ENCODE data around the gene BRD3OS. TPM values are rescaled to one million over a fixed set of nuclear protein-coding genes. Genes with fewer than 3 reads are reported as not detected.
"Not testable (repeated sequence)": the region's sequence is repeated elsewhere in the genome, so short reads cannot be mapped to it uniquely, and the experiment has no call there.

BRD3OS gene
- total RNA-seq, 1 experiment from 2014 or later: 13.6 TPM

DNA sequence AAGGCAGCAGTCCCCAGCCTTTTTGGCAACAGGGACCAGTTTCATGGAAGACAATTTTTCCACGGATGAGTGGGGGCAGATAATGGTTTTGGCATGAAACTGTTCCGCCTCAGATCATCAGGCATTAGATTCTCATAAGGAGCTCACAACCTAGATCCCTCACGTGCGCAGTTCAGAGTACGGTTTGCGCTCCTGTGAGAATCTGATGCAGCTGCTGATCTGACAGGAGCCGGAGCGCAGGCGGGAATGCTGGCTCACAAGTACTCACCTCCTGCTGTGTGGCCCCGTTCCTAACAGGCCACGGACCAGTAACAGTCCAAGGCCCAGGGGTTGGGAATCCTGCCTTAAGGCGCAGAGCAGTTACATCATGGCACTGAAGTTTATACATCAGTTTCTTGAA, 45.9 kb downstream of the BRD3OS start:
- H3F3A ChIP-seq (ENCODE audit: low read length, unreplicated experiment): no peaks in the 10 kb centered on the region
- H3K27ac ChIP-seq (ENCODE audit: low read length): no peak overlapping the region
- no TSS peak for BruUV-seq (replicated peaks)
- POLR2A ChIA-PET (ENCODE audit: unreplicated experiment): no interaction called here
- no peaks in the 10 kb centered on the region for H3K36me3 ChIP-seq (ENCODE audit: low read depth, low read length)
- no peak overlapping the region for H3K4me3 ChIP-seq (ENCODE audit: low read length)
- DNase-seq (no peak), ATAC-seq (no peak)
- no peak for TF ChIP-seq CTCF (conservative IDR thresholded peaks at IDR 0.05; ENCODE audit: low read depth, low read length)
- TF ChIP-seq EZH2 (IDR thresholded peaks at IDR 0.05; ENCODE audit: low read length, unreplicated experiment): no peak
- no peak for TF ChIP-seq EZH2phosphoT487 (IDR thresholded peaks at IDR 0.05; ENCODE audit: borderline replicate concordance, low read length)
- no peaks in the 10 kb centered on the region for H4K20me1 ChIP-seq (ENCODE audit: low read length)
- H3K4me1 ChIP-seq (ENCODE audit: insufficient read depth, low read length): peaks cover 3% of the 10 kb centered on the region; the same call in 1 of the 2 replicates
- H3K9me3 ChIP-seq (ENCODE audit: low read length): no peaks in the 10 kb centered on the region
- H3K79me2 ChIP-seq (ENCODE audit: low read length): peaks cover 10% of the 10 kb centered on the region
- H3K4me2 ChIP-seq (ENCODE audit: low read length): no peak overlapping the region
- CTCF ChIA-PET: no interaction called here
- no peaks in the 10 kb centered on the region for H3K9me2 ChIP-seq (replicated peaks; ENCODE audit: low read length)
- no peaks in the 10 kb centered on the region; the same call in 1 of the 2 replicates for H3K27me3 ChIP-seq (ENCODE audit: low read length)
- H2AFZ ChIP-seq (ENCODE audit: low read length): no peak overlapping the region
- intact Hi-C loops (cut with micrococcal nuclease): no loop called here
- no peak overlapping the region for H3K9ac ChIP-seq (ENCODE audit: low read length)

- H3K4me1 ChIP-seq (ENCODE audit: insufficient read depth, low read length); POLR2A ChIA-PET (ENCODE audit: unreplicated experiment); intact Hi-C loops (cut with micrococcal nuclease); CTCF ChIA-PET; H3F3A ChIP-seq (ENCODE audit: low read length, unreplicated experiment); H3K27ac ChIP-seq (ENCODE audit: low read length); H2AFZ ChIP-seq (ENCODE audit: low read length); H3K9me3 ChIP-seq (ENCODE audit: low read length); H3K79me2 ChIP-seq (ENCODE audit: low read length); H3K36me3 ChIP-seq (ENCODE audit: low read depth, low read length); DNase-seq; H3K27me3 ChIP-seq (ENCODE audit: low read length); H3K9me2 ChIP-seq (replicated peaks; ENCODE audit: low read length); ATAC-seq; H3K9ac ChIP-seq (ENCODE audit: low read length); H3K4me2 ChIP-seq (ENCODE audit: low read length); H4K20me1 ChIP-seq (ENCODE audit: low read length); H3K4me3 ChIP-seq (ENCODE audit: low read length); BruUV-seq (replicated peaks): not testable (repeated sequence)
Measured at GRCh38 chr9:134072683-134073082, 47.4 kb downstream of the BRD3OS start.

- Histone ChIP-seq H3K9ac (ENCODE audit: low read length) (no peak overlapping the region), H3K27me3 (ENCODE audit: low read length) (no peaks in the 10 kb centered on the region; the same call in 1 of the 2 replicates), H3K27ac (ENCODE audit: low read length) (no peak overlapping the region), H3K9me2 (replicated peaks; ENCODE audit: low read length) (no peaks in the 10 kb centered on the region), H3K4me2 (ENCODE audit: low read length) (no peak overlapping the region), H3K79me2 (ENCODE audit: low read length) (no peaks in the 10 kb centered on the region), H3K36me3 (ENCODE audit: low read depth, low read length) (no peaks in the 10 kb centered on the region), H3K4me3 (ENCODE audit: low read length) (no peak overlapping the region), H3F3A (ENCODE audit: low read length, unreplicated experiment) (no peaks in the 10 kb centered on the region), H4K20me1 (ENCODE audit: low read length) (no peaks in the 10 kb centered on the region), H3K4me1 (ENCODE audit: insufficient read depth, low read length) (no peaks in the 10 kb centered on the region), H2AFZ (ENCODE audit: low read length) (no peak overlapping the region), H3K9me3 (ENCODE audit: low read length) (no peaks in the 10 kb centered on the region)
- ATAC-seq (no peak), DNase-seq (no peak)
- ChIA-PET CTCF (no interaction called here), POLR2A (ENCODE audit: unreplicated experiment) (no interaction called here)
- TF ChIP-seq CTCF (conservative IDR thresholded peaks at IDR 0.05; ENCODE audit: low read depth, low read length): no peak
- no peak for TF ChIP-seq EZH2 (IDR thresholded peaks at IDR 0.05; ENCODE audit: low read length, unreplicated experiment)
- TF ChIP-seq EZH2phosphoT487 (IDR thresholded peaks at IDR 0.05; ENCODE audit: borderline replicate concordance, low read length): no peak
- no TSS peak for BruUV-seq (replicated peaks)
- intact Hi-C loops (cut with micrococcal nuclease): no loop called here
Measured at GRCh38 chr9:134073500-134073899, 48.2 kb downstream of the BRD3OS start.

DNA sequence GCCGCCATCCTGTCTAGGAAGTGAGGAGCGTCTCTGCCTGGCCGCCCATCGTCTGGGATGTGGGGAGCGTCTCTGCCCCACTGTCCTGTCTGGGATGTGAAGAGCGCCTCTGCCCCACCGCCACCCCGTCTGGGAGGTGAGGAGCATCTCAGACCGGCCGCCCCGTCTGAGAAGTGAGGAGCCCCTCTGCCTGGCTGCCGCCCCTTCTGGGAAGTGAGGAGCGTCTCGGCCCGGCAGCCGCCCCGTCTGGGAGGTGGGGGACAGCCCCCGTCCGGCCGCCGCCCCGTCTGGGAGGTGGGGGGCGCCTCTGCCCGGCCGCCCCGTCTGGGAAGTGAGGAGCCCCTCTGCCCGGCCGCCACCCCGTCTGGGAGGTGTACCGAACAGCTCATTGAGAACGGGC, 50.4 kb downstream of the BRD3OS start:
- H3K79me2 ChIP-seq (ENCODE audit: low read length); H2AFZ ChIP-seq (ENCODE audit: low read length); ATAC-seq; H3K27me3 ChIP-seq (ENCODE audit: low read length); H3K36me3 ChIP-seq (ENCODE audit: low read depth, low read length); H3K4me2 ChIP-seq (ENCODE audit: low read length); H3K9me2 ChIP-seq (replicated peaks; ENCODE audit: low read length); H3F3A ChIP-seq (ENCODE audit: low read length, unreplicated experiment); DNase-seq; H3K9ac ChIP-seq (ENCODE audit: low read length); H4K20me1 ChIP-seq (ENCODE audit: low read length); intact Hi-C loops (cut with micrococcal nuclease); H3K27ac ChIP-seq (ENCODE audit: low read length); POLR2A ChIA-PET (ENCODE audit: unreplicated experiment); BruUV-seq (replicated peaks); H3K4me3 ChIP-seq (ENCODE audit: low read length); H3K9me3 ChIP-seq (ENCODE audit: low read length); CTCF ChIA-PET; H3K4me1 ChIP-seq (ENCODE audit: insufficient read depth, low read length): not testable (repeated sequence)
